ENCODE data around the gene CSTF2T.

Gene CSTF2T

DNA sequence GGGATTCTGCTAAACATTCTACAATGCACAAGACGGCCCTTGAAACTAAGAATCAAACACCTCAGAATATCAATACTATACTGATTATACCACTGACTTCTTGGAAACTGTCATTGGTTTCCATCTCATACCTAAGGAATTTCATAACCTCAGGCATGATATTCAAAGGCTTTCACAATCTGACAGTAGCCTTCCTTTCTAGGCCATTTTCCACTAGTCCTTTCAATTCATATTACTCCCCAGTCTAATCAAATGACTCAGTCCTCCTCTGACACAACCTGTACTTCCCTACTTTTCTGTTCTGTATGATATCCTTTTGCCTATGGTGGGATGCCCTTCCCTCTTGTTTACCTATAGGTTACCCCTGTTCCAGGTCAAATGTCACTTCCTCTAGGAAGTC is 48.3 kb downstream of the CSTF2T start:
- no peak for DNase-seq (ENCODE audit: low read depth in 2 of 3, low spot score in 2 of 3)

- no peak for DNase-seq (ENCODE audit: low read depth in 2 of 3, low spot score in 2 of 3)
Observed at GRCh38 chr10:51649064-51649463, 50.3 kb downstream of the CSTF2T start.
